ENCODE measurements around the gene HINT3.

- TF ChIP-seq, protein P1, sequence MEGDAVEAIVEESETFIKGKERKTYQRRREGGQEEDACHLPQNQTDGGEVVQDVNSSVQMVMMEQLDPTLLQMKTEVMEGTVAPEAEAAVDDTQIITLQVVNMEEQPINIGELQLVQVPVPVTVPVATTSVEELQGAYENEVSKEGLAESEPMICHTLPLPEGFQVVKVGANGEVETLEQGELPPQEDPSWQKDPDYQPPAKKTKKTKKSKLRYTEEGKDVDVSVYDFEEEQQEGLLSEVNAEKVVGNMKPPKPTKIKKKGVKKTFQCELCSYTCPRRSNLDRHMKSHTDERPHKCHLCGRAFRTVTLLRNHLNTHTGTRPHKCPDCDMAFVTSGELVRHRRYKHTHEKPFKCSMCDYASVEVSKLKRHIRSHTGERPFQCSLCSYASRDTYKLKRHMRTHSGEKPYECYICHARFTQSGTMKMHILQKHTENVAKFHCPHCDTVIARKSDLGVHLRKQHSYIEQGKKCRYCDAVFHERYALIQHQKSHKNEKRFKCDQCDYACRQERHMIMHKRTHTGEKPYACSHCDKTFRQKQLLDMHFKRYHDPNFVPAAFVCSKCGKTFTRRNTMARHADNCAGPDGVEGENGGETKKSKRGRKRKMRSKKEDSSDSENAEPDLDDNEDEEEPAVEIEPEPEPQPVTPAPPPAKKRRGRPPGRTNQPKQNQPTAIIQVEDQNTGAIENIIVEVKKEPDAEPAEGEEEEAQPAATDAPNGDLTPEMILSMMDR (IDR thresholded peaks at IDR 0.05; ENCODE audit: insufficient read depth, low read length), result no peak
- TF ChIP-seq, protein P2, sequence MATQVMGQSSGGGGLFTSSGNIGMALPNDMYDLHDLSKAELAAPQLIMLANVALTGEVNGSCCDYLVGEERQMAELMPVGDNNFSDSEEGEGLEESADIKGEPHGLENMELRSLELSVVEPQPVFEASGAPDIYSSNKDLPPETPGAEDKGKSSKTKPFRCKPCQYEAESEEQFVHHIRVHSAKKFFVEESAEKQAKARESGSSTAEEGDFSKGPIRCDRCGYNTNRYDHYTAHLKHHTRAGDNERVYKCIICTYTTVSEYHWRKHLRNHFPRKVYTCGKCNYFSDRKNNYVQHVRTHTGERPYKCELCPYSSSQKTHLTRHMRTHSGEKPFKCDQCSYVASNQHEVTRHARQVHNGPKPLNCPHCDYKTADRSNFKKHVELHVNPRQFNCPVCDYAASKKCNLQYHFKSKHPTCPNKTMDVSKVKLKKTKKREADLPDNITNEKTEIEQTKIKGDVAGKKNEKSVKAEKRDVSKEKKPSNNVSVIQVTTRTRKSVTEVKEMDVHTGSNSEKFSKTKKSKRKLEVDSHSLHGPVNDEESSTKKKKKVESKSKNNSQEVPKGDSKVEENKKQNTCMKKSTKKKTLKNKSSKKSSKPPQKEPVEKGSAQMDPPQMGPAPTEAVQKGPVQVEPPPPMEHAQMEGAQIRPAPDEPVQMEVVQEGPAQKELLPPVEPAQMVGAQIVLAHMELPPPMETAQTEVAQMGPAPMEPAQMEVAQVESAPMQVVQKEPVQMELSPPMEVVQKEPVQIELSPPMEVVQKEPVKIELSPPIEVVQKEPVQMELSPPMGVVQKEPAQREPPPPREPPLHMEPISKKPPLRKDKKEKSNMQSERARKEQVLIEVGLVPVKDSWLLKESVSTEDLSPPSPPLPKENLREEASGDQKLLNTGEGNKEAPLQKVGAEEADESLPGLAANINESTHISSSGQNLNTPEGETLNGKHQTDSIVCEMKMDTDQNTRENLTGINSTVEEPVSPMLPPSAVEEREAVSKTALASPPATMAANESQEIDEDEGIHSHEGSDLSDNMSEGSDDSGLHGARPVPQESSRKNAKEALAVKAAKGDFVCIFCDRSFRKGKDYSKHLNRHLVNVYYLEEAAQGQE (IDR thresholded peaks at IDR 0.05; ENCODE audit: insufficient replicate concordance, low read depth), result no peak
- TF ChIP-seq POLR2AphosphoS5 (IDR thresholded peaks at IDR 0.05; ENCODE audit: low read depth) (no peak), GABPA (IDR thresholded peaks at IDR 0.05; ENCODE audit: low read depth) (no peak), SPI1 (IDR thresholded peaks at IDR 0.05; ENCODE audit: borderline replicate concordance, low read depth) (no peak)
Measured at GRCh38 chr6:126015863-126016262, 59.3 kb downstream of the HINT3 start.
